ENCODE data around the gene DNER.
A peak's percentile ranks its signal among the peaks of the same experiment; 100 is the strongest.

The DNER gene

GRCh38 chr2:229598227-229598626 lies 116.1 kb downstream of the DNER start:
- TF ChIP-seq CTCF (IDR thresholded peaks at IDR 0.05; ENCODE audit: insufficient read depth, low read length, poor library complexity, severe bottlenecking) = no peak
- DNase-seq (ENCODE audit: extremely low read depth, insufficient read length) = no peak

GRCh38 chr2:229596796-229597195 lies 117.6 kb downstream of the DNER start:
- no peaks in the 10 kb centered on the region for H3K36me3 ChIP-seq (ENCODE audit: control insufficient read depth, insufficient read depth, low read length)
- DNase-seq (ENCODE audit: extremely low read depth, insufficient read length) = no peak
- no peak for TF ChIP-seq CTCF (IDR thresholded peaks at IDR 0.05; ENCODE audit: insufficient read depth, low read length, poor library complexity, severe bottlenecking)
- H3K27me3 ChIP-seq (replicated peaks; ENCODE audit: control insufficient read depth, insufficient read depth, low read length) = no peaks in the 10 kb centered on the region
- no peak overlapping the region for H3K4me3 ChIP-seq (replicated peaks; ENCODE audit: low read depth, low read length)

More at GRCh38 chr2:229598227-229598626, 116.1 kb downstream of the DNER start:
- Histone ChIP-seq H3K36me3 (ENCODE audit: control insufficient read depth, insufficient read depth, low read length) (no peaks in the 10 kb centered on the region), H3K27me3 (replicated peaks; ENCODE audit: control insufficient read depth, insufficient read depth, low read length) (no peaks in the 10 kb centered on the region), H3K4me3 (replicated peaks; ENCODE audit: low read depth, low read length) (no peak overlapping the region)

GRCh38 chr2:229591611-229592010 lies 122.7 kb downstream of the DNER start:
- no peaks in the 10 kb centered on the region; the same call in 1 of the 2 replicates for H3K27me3 ChIP-seq (replicated peaks; ENCODE audit: control insufficient read depth, insufficient read depth, low read length)
- no peak overlapping the region for H3K4me3 ChIP-seq (replicated peaks; ENCODE audit: low read depth, low read length)
- no peaks in the 10 kb centered on the region for H3K36me3 ChIP-seq (ENCODE audit: control insufficient read depth, insufficient read depth, low read length)
- DNase-seq (ENCODE audit: extremely low read depth, insufficient read length) = no peak
- no peak for TF ChIP-seq CTCF (IDR thresholded peaks at IDR 0.05; ENCODE audit: insufficient read depth, low read length, poor library complexity, severe bottlenecking)

GRCh38 chr2:229586746-229587705 lies 127.3 kb downstream of the DNER start:
- Histone ChIP-seq H3K36me3 (ENCODE audit: control insufficient read depth, insufficient read depth, low read length) (no peaks in the 10 kb centered on the region), H3K27me3 (replicated peaks; ENCODE audit: control insufficient read depth, insufficient read depth, low read length) (no peaks in the 10 kb centered on the region; the same call in none of the 2 replicates), H3K4me3 (replicated peaks; ENCODE audit: low read depth, low read length) (no peak overlapping the region)
- DNase-seq (ENCODE audit: extremely low read depth, insufficient read length) = no peak
- TF ChIP-seq CTCF (IDR thresholded peaks at IDR 0.05; ENCODE audit: insufficient read depth, low read length, poor library complexity, severe bottlenecking) = peak; percentile 89

- no peak for DNase-seq (ENCODE audit: extremely low read depth, insufficient read length)
- no peaks in the 10 kb centered on the region for H3K36me3 ChIP-seq (ENCODE audit: control insufficient read depth, insufficient read depth, low read length)
- no peaks in the 10 kb centered on the region; the same call in 1 of the 2 replicates for H3K27me3 ChIP-seq (replicated peaks; ENCODE audit: control insufficient read depth, insufficient read depth, low read length)
- no peak for TF ChIP-seq CTCF (IDR thresholded peaks at IDR 0.05; ENCODE audit: insufficient read depth, low read length, poor library complexity, severe bottlenecking)
- H3K4me3 ChIP-seq (replicated peaks; ENCODE audit: low read depth, low read length) = no peak overlapping the region
Observed at GRCh38 chr2:229586012-229586411, 128.3 kb downstream of the DNER start.

Data from GM06990 (cell line).